ENCODE data around the gene XYLT1. TPM values are rescaled to one million over a fixed set of nuclear protein-coding genes. Genes with fewer than 3 reads are reported as not detected.

Gene XYLT1
- polyA plus RNA-seq, 1 donor (not counting 4 experiments of a cell fraction or from before 2014, with no cell fraction given) = 4.4 TPM

DNA sequence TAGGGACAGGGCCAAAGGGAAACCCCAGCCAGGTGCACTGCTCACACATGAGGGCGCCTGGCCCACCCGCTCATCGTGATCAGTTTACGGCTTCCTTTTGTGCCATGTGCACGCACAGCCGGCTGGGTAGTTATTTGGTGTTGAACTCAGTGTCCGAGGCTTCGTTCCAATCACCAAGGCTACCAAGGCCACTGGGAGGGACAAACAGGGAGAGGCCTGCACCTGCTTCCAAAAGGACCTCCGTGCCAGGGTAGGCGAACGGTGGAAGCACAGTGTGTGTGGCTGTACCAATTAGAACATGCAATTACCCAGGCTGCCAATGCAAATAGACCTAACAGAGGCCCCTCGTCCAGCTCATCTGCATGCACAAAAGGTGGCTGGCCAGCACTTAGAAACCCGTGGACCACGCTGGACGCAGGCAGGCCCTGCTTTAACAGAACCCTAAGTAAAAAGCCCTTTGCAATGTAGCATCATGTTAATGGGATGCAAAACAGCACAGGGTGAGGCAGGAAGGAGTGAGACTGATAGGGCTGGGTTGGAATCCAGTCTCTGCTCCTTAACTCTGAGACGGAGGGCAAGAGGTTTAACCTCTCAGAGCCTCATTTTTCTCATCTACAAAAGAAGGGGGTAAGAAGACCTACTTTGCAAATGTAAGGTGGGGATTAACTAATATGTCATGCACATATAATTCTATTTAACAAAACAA is 204.0 kb downstream of the XYLT1 start:
- no peaks in the 10 kb centered on the region for H3K79me2 ChIP-seq (ENCODE audit: control insufficient read depth, insufficient read depth, low read length)
- H3K27me3 ChIP-seq (ENCODE audit: control insufficient read depth, extremely low read depth, insufficient read depth, low read length) = no peaks in the 10 kb centered on the region
- DNase-seq (ENCODE audit: low read depth, low spot score) (no peak), FAIRE-seq (no peak)
- no peak for TF ChIP-seq EZH2 (IDR thresholded peaks at IDR 0.05; ENCODE audit: low read length)
- H2AFZ ChIP-seq (ENCODE audit: control insufficient read depth, low read length) = no peak overlapping the region
- no peak overlapping the region for H3K27ac ChIP-seq (ENCODE audit: control insufficient read depth, insufficient read depth, low read length)
- H3K4me1 ChIP-seq (ENCODE audit: control insufficient read depth, extremely low read depth, insufficient read depth, low read length) = no peaks in the 10 kb centered on the region
- no peaks in the 10 kb centered on the region for H3K36me3 ChIP-seq (ENCODE audit: control insufficient read depth in 2 of 2, extremely low read depth in 1 of 2, insufficient read depth in 2 of 2, low read length in 2 of 2)
- no peak overlapping the region for H3K4me3 ChIP-seq (ENCODE audit: control insufficient read depth in 2 of 3, extremely low read depth in 1 of 3, insufficient read depth in 2 of 3, low read depth in 1 of 3, low read length in 3 of 3)
- H3K9me3 ChIP-seq (ENCODE audit: control insufficient read depth, low read depth, low read length) = no peaks in the 10 kb centered on the region
- no peaks in the 10 kb centered on the region for H4K20me1 ChIP-seq (ENCODE audit: control insufficient read depth, extremely low read depth, insufficient read depth, low read length)
- H3K9ac ChIP-seq (ENCODE audit: control insufficient read depth, extremely low read depth, insufficient read depth, low read length) = no peak overlapping the region
- dilution Hi-C loops (cut with MboI; ENCODE audit: extremely low pct_ligation_motif_present, low sequenced_read_pairs) = no loop called here
- H3K4me2 ChIP-seq (ENCODE audit: control insufficient read depth, extremely low read depth, insufficient read depth, low read depth, low read length) = no peak overlapping the region
- H3K9me1 ChIP-seq (ENCODE audit: control insufficient read depth, extremely low read depth, insufficient read depth, low read length) = no peaks in the 10 kb centered on the region

DNA sequence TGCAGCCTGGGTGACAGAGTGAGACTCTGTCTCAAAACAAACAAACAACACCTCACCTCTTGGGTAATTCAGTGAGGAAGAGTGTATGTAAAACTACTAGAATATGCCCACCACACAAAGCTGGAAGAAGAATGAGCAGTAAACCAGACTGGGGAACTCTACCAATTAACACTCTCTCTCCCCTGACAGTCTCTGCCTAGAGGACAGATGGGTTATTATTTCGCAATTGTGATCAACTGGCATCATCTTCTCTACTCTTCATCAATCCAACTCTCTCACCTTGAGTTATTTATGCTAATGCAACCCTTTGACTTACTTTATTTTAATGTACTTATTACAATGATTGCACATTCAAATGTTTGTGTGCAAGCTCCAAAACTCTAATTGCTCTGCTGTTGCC is 205.6 kb downstream of the XYLT1 start:
- no peaks in the 10 kb centered on the region for H3K79me2 ChIP-seq (ENCODE audit: control insufficient read depth, insufficient read depth, low read length)
- H3K9ac ChIP-seq (ENCODE audit: control insufficient read depth, extremely low read depth, insufficient read depth, low read length) = no peak overlapping the region
- TF ChIP-seq EZH2 (IDR thresholded peaks at IDR 0.05; ENCODE audit: low read length) = no peak
- TF ChIP-seq, protein P1, sequence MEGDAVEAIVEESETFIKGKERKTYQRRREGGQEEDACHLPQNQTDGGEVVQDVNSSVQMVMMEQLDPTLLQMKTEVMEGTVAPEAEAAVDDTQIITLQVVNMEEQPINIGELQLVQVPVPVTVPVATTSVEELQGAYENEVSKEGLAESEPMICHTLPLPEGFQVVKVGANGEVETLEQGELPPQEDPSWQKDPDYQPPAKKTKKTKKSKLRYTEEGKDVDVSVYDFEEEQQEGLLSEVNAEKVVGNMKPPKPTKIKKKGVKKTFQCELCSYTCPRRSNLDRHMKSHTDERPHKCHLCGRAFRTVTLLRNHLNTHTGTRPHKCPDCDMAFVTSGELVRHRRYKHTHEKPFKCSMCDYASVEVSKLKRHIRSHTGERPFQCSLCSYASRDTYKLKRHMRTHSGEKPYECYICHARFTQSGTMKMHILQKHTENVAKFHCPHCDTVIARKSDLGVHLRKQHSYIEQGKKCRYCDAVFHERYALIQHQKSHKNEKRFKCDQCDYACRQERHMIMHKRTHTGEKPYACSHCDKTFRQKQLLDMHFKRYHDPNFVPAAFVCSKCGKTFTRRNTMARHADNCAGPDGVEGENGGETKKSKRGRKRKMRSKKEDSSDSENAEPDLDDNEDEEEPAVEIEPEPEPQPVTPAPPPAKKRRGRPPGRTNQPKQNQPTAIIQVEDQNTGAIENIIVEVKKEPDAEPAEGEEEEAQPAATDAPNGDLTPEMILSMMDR (optimal IDR thresholded peaks at IDR 0.05 in 1 of 3, IDR thresholded peaks at IDR 0.05 in 1 of 3, conservative IDR thresholded peaks at IDR 0.05 in 1 of 3; ENCODE audit: extremely low read depth in 1 of 3, insufficient read depth in 2 of 3, low read length in 3 of 3) = no peak
- no peak overlapping the region for H3K4me2 ChIP-seq (ENCODE audit: control insufficient read depth, extremely low read depth, insufficient read depth, low read depth, low read length)
- H3K4me1 ChIP-seq (ENCODE audit: control insufficient read depth, extremely low read depth, insufficient read depth, low read length) = no peaks in the 10 kb centered on the region
- H3K4me3 ChIP-seq (ENCODE audit: control insufficient read depth in 2 of 3, extremely low read depth in 1 of 3, insufficient read depth in 2 of 3, low read depth in 1 of 3, low read length in 3 of 3) = no peak overlapping the region
- H3K27ac ChIP-seq (ENCODE audit: control insufficient read depth, insufficient read depth, low read length) = no peak overlapping the region
- no peaks in the 10 kb centered on the region for H3K9me3 ChIP-seq (ENCODE audit: control insufficient read depth, low read depth, low read length)
- H2AFZ ChIP-seq (ENCODE audit: control insufficient read depth, low read length) = no peak overlapping the region
- no peaks in the 10 kb centered on the region for H4K20me1 ChIP-seq (ENCODE audit: control insufficient read depth, extremely low read depth, insufficient read depth, low read length)
- dilution Hi-C loops (cut with MboI; ENCODE audit: extremely low pct_ligation_motif_present, low sequenced_read_pairs) = no loop called here
- no peaks in the 10 kb centered on the region for H3K9me1 ChIP-seq (ENCODE audit: control insufficient read depth, extremely low read depth, insufficient read depth, low read length)
- DNase-seq (ENCODE audit: low read depth, low spot score) (no peak), FAIRE-seq (no peak)
- no peaks in the 10 kb centered on the region for H3K36me3 ChIP-seq (ENCODE audit: control insufficient read depth in 2 of 2, extremely low read depth in 1 of 2, insufficient read depth in 2 of 2, low read length in 2 of 2)
- H3K27me3 ChIP-seq (ENCODE audit: control insufficient read depth, extremely low read depth, insufficient read depth, low read length) = no peaks in the 10 kb centered on the region
